SK-N-SH (cell line): Measurements from ENCODE around the gene REPS2. TPM values are rescaled to one million over a fixed set of nuclear protein-coding genes. Genes with fewer than 3 reads are reported as not detected.

Experiments used
- CTCF ChIA-PET: fragments of 300-600, 350-600 bp; formaldehyde crosslinking; extraction: SDS; loops from one replicate; lab custom pipeline; 2021; lab: Yijun Ruan, JAX
- POLR2A ChIA-PET: fragments of 350-600 bp; sonication (Branson Sonifier 250); formaldehyde crosslinking; extraction: SDS; loops from one replicate; lab custom pipeline; 2020; ENCODE audit warnings: antibody characterized with exemption, inconsistent platforms; lab: Yijun Ruan, JAX
- DNase-seq: peaks from one replicate; pipeline ENCODE4 v3.0.0; 2012
- H2AFZ ChIP-seq: fragments of 200-600 bp; sonication (generic); 2 replicates; pipeline ENCODE4 v1.8.1; 2016; ENCODE audit warnings: antibody characterized with exemption, mild to moderate bottlenecking, low read depth
- H3F3A ChIP-seq: fragments of 200-600 bp; sonication (generic); replicated peaks from 2 replicates; pipeline ENCODE3; 2016; ENCODE audit warnings: antibody characterized with exemption, mild to moderate bottlenecking; ENCODE audit not compliant: insufficient read depth
- H3K27ac ChIP-seq, 2 experiments: fragments of 200-500 bp in 1 of 2; fragments of 200-600 bp in 1 of 2; sonication (Bioruptor generic) in 1 of 2; sonication (generic), shearing (Covaris generic) in 1 of 2; 2 replicates each; pipeline versions ENCODE4 v1.5.1 to v1.6.1; 2014 to 2016; ENCODE audit warnings: low read depth in 2 of 2, inconsistent platforms in 1 of 2, low read length in 1 of 2, mild to moderate bottlenecking in 1 of 2, mixed read lengths in 1 of 2
- H3K27me3 ChIP-seq: fragments of 200-600 bp; sonication (generic), shearing (Covaris generic); 2 replicates; pipeline ENCODE4 v1.6.1; 2016; ENCODE audit warnings: mixed run types; ENCODE audit not compliant: insufficient read depth
- H3K36me3 ChIP-seq, 2 experiments: fragments of 200-500 bp in 1 of 2; fragments of 200-600 bp in 1 of 2; sonication (Bioruptor generic) in 1 of 2; sonication (generic) in 1 of 2; replicated peaks in 1 of 2; 2 replicates each; pipeline versions ENCODE3 to v1.5.1; 2014 to 2016; ENCODE audit warnings: low read length in 1 of 2, mild to moderate bottlenecking in 1 of 2; ENCODE audit not compliant: insufficient read depth in 2 of 2, control insufficient read depth in 1 of 2
- H3K4me1 ChIP-seq, 2 experiments: fragments of 200-500 bp in 1 of 2; fragments of 200-600 bp in 1 of 2; sonication (Bioruptor generic) in 1 of 2; sonication (generic), shearing (Covaris generic) in 1 of 2; 2 replicates each; pipeline versions ENCODE4 v1.5.1 to v1.6.1; 2014 to 2016; ENCODE audit warnings: low read depth in 1 of 2, low read length in 1 of 2, mixed run types in 1 of 2; ENCODE audit not compliant: insufficient read depth in 2 of 2, control insufficient read depth in 1 of 2
- H3K4me2 ChIP-seq: fragments of 200-600 bp; sonication (generic), shearing (Covaris generic); 2 replicates; pipeline ENCODE4 v1.6.1; 2017; ENCODE audit warnings: mixed run types
- H3K4me3 ChIP-seq, 2 experiments: fragments of 200-500 bp in 1 of 2; fragments of 200-600 bp in 1 of 2; sonication (Bioruptor generic) in 1 of 2; sonication (generic), shearing (Covaris generic) in 1 of 2; 2 replicates each; pipeline versions ENCODE4 v1.5.1 to v1.8.1; 2014 to 2016; ENCODE audit warnings: low read depth in 2 of 2, inconsistent platforms in 1 of 2, low read length in 1 of 2, mild to moderate bottlenecking in 1 of 2, mixed read lengths in 1 of 2, moderate library complexity in 1 of 2
- H3K79me2 ChIP-seq: fragments of 200-600 bp; sonication (generic); 2 replicates; pipeline ENCODE4 v1.8.1; 2017; ENCODE audit warnings: mild to moderate bottlenecking; ENCODE audit not compliant: insufficient read depth
- H3K9ac ChIP-seq: fragments of 200-600 bp; sonication (generic); 2 replicates; pipeline ENCODE4 v1.6.1; 2017; ENCODE audit warnings: mixed run types
- H3K9me2 ChIP-seq: fragments of 200-600 bp; sonication (generic); 2 replicates; pipeline ENCODE4 v1.6.1; 2017; ENCODE audit warnings: mixed run types
- H3K9me3 ChIP-seq: fragments of 200-600 bp; sonication (generic); 2 replicates; pipeline ENCODE4 v1.6.1; 2017; ENCODE audit warnings: mixed run types, mild to moderate bottlenecking, moderate library complexity
- H4K20me1 ChIP-seq: fragments of 200-600 bp; sonication (generic); 2 replicates; pipeline ENCODE4 v1.6.1; 2017; ENCODE audit warnings: mild to moderate bottlenecking, mixed run types; ENCODE audit not compliant: insufficient read depth
- CHD2 ChIP-seq: fragments of 150-350 bp; IDR thresholded peaks from 2 replicates; pipeline ENCODE4 v1.6.1; 2018; ENCODE audit warnings: low read length; ENCODE audit not compliant: partially characterized antibody
- EP300 ChIP-seq, 2 experiments: IDR thresholded peaks; 2 replicates each; pipeline versions ENCODE4 v1.4.0 to v1.6.1; 2012; ENCODE audit warnings: borderline replicate concordance in 1 of 2, low read depth in 1 of 2, low read length in 1 of 2
- FOSL2 ChIP-seq: IDR thresholded peaks from 2 replicates; pipeline ENCODE4 v1.4.0; 2012; ENCODE audit warnings: low read depth, mild to moderate bottlenecking, moderate library complexity, borderline replicate concordance
- JUND ChIP-seq: IDR thresholded peaks from 2 replicates; pipeline ENCODE4 v1.4.0; 2012
- MEF2A ChIP-seq: IDR thresholded peaks from 2 replicates; pipeline ENCODE4 v1.4.0; 2012; ENCODE audit warnings: low read depth, borderline replicate concordance
- NFIC ChIP-seq: IDR thresholded peaks from 2 replicates; pipeline ENCODE4 v1.4.0; 2012; ENCODE audit warnings: borderline replicate concordance
- POLR2AphosphoS5 ChIP-seq: IDR thresholded peaks from 2 replicates; pipeline ENCODE4 v1.6.1; 2012; ENCODE audit warnings: low read depth, low read length
- TAF1 ChIP-seq: IDR thresholded peaks from 2 replicates; pipeline ENCODE4 v1.6.1; 2012; ENCODE audit warnings: low read depth, mild to moderate bottlenecking, low read length, moderate library complexity, borderline replicate concordance
- TCF12 ChIP-seq: IDR thresholded peaks from 2 replicates; pipeline ENCODE4 v1.4.0; 2012
- TEAD4 ChIP-seq: IDR thresholded peaks from 2 replicates; pipeline ENCODE4 v1.4.0; 2012; ENCODE audit warnings: mild to moderate bottlenecking, borderline replicate concordance; ENCODE audit not compliant: insufficient read depth
- WGBS: methylation state at CpG from one replicate; pipeline ENCODE4 v1.1.6; 2017; ENCODE audit warnings: low lambda C conversion rate; 5-methylcytosine and 5-hydroxymethylcytosine counted together
- polyA plus RNA-seq, 3 experiments: library from polyadenylated mRNA; depleted of rRNA; stranded (reverse); fragments of >200 nt; gene quantifications; 2 replicates each; pipeline ENCODE4 v1.2.3, GENCODE V29; 2012
- TF ChIP-seq, protein P1 (sequence below): IDR thresholded peaks from 2 replicates; pipeline ENCODE4 v1.4.0; 2012; ENCODE audit warnings: low read depth
- TF ChIP-seq, protein P2 (sequence below): IDR thresholded peaks from 2 replicates; pipeline ENCODE4; 2012

Gene REPS2
- polyA plus RNA-seq, 1 of the 3 experiments (the other 2 are of a cell fraction) = 0.62 TPM

- H2AFZ ChIP-seq = no peak overlapping the region
- CTCF ChIA-PET = interaction anchor here (1.0 kb wide), 1 partner anchor 9 kb away, joined by 3 read pairs; no protein-coding TSS in a partner anchor
- WGBS = 67% methylated on average over 6 of the region's 6 CpGs
- H3K9me3 ChIP-seq = no peaks in the 10 kb centered on the region
- peak overlapping the region; percentile 40 to 53 for H3K27ac ChIP-seq
- H3K27me3 ChIP-seq = no peaks in the 10 kb centered on the region; the same call in 1 of the 2 replicates
- TF ChIP-seq, protein P1, sequence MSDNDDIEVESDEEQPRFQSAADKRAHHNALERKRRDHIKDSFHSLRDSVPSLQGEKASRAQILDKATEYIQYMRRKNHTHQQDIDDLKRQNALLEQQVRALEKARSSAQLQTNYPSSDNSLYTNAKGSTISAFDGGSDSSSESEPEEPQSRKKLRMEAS = no peak
- TF ChIP-seq, protein P2, sequence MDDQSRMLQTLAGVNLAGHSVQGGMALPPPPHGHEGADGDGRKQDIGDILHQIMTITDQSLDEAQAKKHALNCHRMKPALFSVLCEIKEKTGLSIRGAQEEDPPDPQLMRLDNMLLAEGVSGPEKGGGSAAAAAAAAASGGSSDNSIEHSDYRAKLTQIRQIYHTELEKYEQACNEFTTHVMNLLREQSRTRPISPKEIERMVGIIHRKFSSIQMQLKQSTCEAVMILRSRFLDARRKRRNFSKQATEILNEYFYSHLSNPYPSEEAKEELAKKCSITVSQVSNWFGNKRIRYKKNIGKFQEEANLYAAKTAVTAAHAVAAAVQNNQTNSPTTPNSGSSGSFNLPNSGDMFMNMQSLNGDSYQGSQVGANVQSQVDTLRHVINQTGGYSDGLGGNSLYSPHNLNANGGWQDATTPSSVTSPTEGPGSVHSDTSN = 0 out of 2 replicates have a peak, but pooled peaks have one; percentile 14
- no peaks in the 10 kb centered on the region for H3K36me3 ChIP-seq
- H3K79me2 ChIP-seq = no peaks in the 10 kb centered on the region
- peaks cover 10 to 14% of the 10 kb centered on the region in 2 experiments; a peak in 3 of 4 replicates for H3K4me1 ChIP-seq
- H3K4me3 ChIP-seq = no peak overlapping the region
- H3F3A ChIP-seq = peaks cover 13% of the 10 kb centered on the region
- DNase-seq = no peak
- H3K9me2 ChIP-seq = no peaks in the 10 kb centered on the region
- POLR2A ChIA-PET = no interaction called here
- peak overlapping the region; percentile 34; the same call in 1 of the 2 replicates for H3K4me2 ChIP-seq
- no peaks in the 10 kb centered on the region for H4K20me1 ChIP-seq
- no peak overlapping the region for H3K9ac ChIP-seq
Measured at GRCh38 chrX:17077361-17077760, 130.9 kb downstream of the REPS2 start.

DNA sequence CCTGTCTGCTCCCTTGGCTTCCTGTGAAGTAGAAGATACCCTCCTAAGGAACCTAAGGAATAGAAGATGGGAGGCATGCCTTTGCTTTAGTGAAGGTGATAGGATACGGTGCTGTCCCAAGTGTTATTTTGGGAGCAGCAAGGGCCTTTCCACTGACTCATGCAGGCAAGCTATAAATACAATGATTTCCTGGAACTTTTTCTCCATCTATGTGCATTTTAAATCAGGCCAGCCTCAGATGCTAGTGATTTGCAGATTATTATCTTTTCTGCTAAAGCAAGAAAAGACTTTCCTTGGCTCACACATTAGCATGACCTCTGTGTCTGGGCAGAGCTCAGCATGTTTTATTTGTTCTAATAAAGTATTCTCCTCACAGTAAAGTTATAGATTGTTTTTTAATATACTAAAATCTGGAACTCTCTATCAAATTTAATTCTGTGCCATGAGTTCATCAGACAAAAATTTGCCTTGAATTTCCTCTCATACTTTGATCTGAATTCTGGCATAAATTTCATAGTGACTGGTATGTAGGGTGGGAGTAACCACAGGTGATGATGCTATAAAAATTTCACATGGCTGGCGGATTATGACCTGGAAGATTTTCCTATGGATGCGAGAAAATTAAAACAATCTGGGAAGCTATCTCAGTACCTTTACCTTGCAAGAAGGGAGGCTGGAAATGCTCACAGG is 131.7 kb downstream of the REPS2 start:
- peak overlapping the region; percentile 43 to 53; a peak in 3 of 4 replicates for H3K27ac ChIP-seq
- no peak overlapping the region for H3K9ac ChIP-seq
- WGBS = 11% methylated on average over 3 of the region's 3 CpGs
- peaks cover 10 to 14% of the 10 kb centered on the region in 2 experiments; a peak in 3 of 4 replicates for H3K4me1 ChIP-seq
- CTCF ChIA-PET = interaction anchor here (0.8 to 1.0 kb wide), 3 partner anchors 10 to 196 kb away, joined by 3 to 4 read pairs (median 3); no protein-coding TSS in a partner anchor
- H3K79me2 ChIP-seq = no peaks in the 10 kb centered on the region
- H3K4me2 ChIP-seq = peak overlapping the region; percentile 34
- H2AFZ ChIP-seq = 0 out of 2 replicates have a peak overlapping the region, but pooled peaks have one; percentile 18
- no peaks in the 10 kb centered on the region for H3K36me3 ChIP-seq
- no peaks in the 10 kb centered on the region for H3K9me3 ChIP-seq
- no peaks in the 10 kb centered on the region for H4K20me1 ChIP-seq
- no peaks in the 10 kb centered on the region; the same call in 1 of the 2 replicates for H3K27me3 ChIP-seq
- TF ChIP-seq EP300 (IDR thresholded peaks at IDR 0.05; ENCODE audit: borderline replicate concordance in 1 of 2, low read depth in 1 of 2, low read length in 1 of 2) = peak in 1 of 2 experiments; percentile 20; a peak in 1 of 4 replicates
- no peak; the same call in 1 of the 2 replicates for TF ChIP-seq NFIC
- no peak for TF ChIP-seq CHD2
- no peak for TF ChIP-seq TAF1
- TF ChIP-seq POLR2AphosphoS5 = peak; percentile 27; the same call in 1 of the 2 replicates
- TF ChIP-seq TCF12 = peak; percentile 57
- TF ChIP-seq MEF2A = peak; percentile 97
- TF ChIP-seq TEAD4 = no peak
- TF ChIP-seq FOSL2 = peak; percentile 42; the same call in 1 of the 2 replicates
- peak; percentile 51 for TF ChIP-seq JUND
- no peaks in the 10 kb centered on the region for H3K9me2 ChIP-seq
- DNase-seq = no peak
- peaks cover 13% of the 10 kb centered on the region for H3F3A ChIP-seq
- POLR2A ChIA-PET = no interaction called here
- H3K4me3 ChIP-seq = no peak overlapping the region
